SKM-1 (cell line): ENCODE measurements around the gene EFCAB11.

ENCODE experiments used
- DNase-seq: peaks from one replicate; lab custom pipeline; 2025; ENCODE audit not compliant: unreplicated experiment; lab: John Stamatoyannopoulos, UW

EFCAB11 gene

DNA sequence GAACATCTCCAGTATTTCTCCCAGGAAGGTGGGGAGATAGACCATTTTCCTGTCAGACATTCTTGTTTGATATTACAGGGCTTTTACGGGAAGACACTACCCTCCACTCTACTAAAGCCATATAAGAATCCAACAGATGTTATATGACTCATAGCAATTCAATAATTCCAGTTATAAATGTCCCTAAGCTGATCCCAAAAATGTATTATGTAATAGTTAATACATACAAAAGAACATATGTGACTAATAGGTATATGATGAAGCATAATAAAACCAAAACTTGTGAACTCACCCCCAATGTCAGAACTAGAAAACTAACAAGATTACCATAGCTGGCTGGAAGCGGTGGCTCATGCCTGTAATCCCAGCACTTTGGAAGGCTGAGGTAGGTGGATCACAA, 84.2 kb downstream of the EFCAB11 start:
- DNase-seq, result no peak

GRCh38 chr14:89869606-89870005, 84.9 kb downstream of the EFCAB11 start:
- no peak for DNase-seq

GRCh38 chr14:89866458-89866857, 88.1 kb downstream of the EFCAB11 start:
- DNase-seq, result no peak

DNA sequence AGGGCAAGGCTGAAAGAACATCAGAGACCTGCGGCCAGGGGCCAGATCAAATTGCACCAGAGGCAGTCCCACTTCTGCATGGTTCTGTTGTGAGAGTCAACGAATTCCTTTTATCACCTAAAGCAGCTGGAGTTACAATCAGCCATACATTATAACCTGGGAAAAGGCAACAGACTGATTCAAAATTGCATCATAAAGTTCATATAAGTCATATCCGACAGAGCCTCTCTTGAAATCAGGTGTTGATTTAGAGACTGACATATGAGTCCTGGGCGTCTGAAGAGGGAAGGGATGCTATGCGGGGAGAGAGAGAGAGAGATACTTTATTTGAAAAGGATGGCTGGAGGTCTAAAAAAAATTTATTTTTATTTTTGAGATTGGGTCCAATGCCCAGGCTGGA, 89.4 kb downstream of the EFCAB11 start:
- no peak for DNase-seq

- no peak for DNase-seq
Observed at GRCh38 chr14:89862856-89863255, 91.7 kb downstream of the EFCAB11 start.

DNA sequence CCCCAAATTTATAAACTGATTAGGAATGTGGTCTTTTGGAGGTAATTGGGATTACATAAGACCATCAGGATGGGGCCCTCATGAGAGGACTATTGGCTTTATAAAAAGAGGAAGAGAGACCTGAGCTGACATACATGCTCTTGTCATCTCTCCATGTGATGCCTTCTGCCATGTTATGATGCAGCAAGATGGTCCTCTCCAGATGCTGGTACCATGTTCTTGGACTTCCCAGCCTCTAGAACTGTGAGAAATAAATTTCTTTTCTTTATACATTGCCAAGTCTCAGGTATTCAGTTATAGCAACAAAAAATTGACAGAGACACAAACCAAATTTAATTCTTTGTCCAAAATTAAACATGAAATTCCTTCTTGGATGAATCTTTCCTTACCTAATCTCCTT, 92.9 kb downstream of the EFCAB11 start:
- no peak for DNase-seq

- DNase-seq, result no peak
Observed at GRCh38 chr14:89858089-89858488, 96.4 kb downstream of the EFCAB11 start.

GRCh38 chr14:89856871-89857345, 97.6 kb downstream of the EFCAB11 start:
- DNase-seq, result no peak

DNA sequence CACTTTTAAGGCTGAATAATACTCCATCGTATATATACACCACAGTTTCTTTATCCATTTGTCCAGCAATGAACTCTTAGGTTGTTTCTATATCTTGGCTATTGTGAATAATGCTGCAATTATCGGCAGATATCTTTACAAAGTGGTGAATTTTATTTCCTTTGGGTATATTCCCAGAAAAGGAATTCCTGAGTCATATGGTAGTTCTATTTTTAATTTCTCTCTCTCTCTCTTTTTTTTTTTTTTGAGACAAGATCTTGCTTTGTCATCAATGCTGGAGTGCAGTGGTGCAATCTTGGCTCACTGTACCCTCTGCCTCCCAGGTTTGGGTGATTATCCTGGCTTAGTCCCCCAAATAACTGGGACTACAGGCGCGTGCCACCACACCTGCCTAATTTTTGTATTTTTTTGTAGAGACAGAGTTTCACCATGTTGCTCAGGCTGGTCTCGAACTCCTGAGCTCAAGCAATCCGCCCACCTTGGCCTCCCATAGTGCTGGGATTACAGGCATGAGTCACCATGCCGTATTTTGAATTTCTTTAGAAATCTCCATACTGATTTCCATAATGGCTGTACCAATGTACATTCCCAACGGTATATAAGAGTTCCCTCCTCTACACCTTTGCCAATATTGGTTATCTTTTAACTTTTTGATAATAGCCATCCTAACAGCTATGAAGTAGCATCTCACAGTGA, 98.4 kb downstream of the EFCAB11 start:
- DNase-seq, result no peak

GRCh38 chr14:89853936-89854693, 100.4 kb downstream of the EFCAB11 start:
- DNase-seq, result no peak

- DNase-seq, result no peak
Observed at GRCh38 chr14:89851106-89851505, 103.4 kb downstream of the EFCAB11 start.

- DNase-seq, result no peak
Observed at GRCh38 chr14:89849931-89850330, 104.6 kb downstream of the EFCAB11 start.

DNA sequence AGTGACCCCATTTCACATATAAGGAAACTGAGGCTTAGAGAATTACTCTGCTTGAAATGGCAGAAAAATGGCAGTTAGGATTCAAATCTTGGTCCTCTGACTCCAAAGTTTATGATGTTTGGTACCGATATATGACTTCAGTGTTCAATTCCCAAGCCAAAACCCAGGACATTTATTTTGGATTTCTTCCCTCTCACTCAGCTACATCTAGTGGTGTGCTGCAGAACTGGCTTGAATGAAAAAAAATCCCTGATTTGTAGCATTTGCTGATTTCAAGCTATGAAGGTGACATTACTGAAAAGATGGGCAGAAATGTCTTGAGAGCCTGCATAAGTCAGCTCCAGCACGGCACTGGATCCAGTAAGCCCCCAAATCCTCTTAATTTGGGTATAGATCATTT, 106.4 kb downstream of the EFCAB11 start:
- DNase-seq, result no peak

DNA sequence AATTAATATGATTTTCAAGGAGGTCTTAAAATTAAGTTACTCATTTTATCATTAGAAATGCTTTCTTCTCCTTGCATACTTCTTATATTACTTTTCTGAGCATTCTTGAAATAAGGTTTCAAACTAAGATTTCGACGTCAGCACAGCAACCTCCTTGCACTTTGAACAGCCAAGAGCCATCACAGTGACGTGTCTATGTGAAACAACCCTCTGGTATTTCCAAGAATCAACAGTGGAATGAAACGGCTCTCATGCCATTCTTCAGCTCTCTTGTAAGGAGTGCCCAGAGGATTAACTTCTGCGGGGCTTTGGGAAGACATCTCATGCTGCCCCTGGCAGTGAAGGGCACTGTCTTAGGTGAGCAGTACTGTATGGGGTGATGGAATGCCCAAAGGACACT, 109.2 kb downstream of the EFCAB11 start:
- DNase-seq, result no peak

GRCh38 chr14:89844508-89844907, 110.0 kb downstream of the EFCAB11 start:
- no peak for DNase-seq

DNA sequence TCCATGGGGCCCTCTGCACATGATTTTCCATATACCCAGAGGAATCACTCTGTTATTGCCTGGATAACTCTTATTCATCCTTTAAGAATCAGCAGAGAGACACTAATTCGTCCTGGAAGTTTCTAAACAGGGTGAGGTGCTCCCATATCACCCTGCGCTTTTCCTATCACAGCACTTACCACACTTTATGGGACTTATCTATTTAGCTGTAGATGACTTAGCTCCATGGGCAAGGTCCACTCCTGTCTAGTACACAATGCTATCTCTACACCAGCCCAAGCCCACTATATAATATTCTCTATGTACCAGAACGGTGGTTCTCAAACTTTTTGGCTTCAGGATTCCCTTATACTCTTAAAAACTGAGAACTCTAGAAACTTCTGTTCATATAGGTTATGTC, 111.7 kb downstream of the EFCAB11 start:
- no peak for DNase-seq

DNA sequence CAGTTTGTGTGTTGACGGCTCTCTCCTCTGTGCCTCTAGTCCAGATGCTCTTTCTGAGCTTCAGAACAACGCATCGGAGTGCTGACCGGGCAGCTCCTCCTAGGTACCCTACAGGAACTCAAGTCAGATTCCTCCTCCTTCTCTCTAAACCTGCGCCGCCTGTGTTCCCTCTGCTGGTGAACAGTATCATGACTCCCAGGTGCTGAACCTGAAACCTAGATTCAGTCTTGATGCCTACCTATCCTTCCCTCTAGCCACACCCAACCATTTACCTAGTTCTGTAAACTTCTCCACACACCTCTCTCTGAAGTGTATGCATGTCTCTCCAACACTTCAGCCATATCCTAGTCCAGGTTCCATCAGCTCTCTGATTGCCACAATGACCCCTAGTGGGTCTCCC, 112.7 kb downstream of the EFCAB11 start:
- DNase-seq, result no peak

- no peak for DNase-seq
Observed at GRCh38 chr14:89836830-89837469, 117.6 kb downstream of the EFCAB11 start.

DNA sequence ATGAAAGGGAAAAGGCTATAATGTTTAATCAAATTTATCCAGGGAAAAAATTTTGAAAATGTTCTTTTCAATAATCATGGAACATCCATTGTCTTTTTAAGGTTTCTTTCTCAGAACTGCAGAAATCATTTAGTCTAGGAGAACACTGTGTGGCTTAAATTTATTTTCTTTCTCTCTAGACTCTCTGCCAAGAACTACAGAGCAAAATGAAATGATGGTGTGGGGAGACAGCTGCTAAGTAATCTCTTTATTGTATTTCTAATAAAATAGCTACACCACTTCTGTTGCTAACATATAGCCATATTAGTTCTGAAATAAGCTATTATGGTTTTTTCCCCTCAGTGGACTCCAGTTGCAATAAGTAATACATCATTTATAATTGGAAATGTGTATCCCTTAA, 120.9 kb downstream of the EFCAB11 start:
- no peak for DNase-seq

DNA sequence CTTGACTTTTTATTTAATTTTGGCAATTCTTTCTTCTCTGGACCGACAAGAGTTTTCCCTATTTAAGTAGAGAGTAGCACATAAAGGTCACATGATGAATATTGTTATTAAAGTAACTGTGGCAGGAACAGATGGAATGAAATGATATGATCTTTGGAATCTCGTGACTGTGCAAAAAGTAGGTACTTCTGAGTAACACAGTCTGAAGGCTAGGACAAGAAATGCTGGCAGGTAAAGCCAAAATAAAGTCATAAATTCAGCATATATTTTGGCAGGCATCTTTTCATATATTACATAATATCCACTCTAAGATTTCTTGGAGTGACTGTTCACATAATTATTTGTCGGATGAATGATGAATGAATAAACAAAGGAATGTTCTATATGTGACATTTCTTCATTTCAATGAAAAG, 121.4 kb downstream of the EFCAB11 start:
- DNase-seq, result no peak

GRCh38 chr14:89828471-89829165, 125.9 kb downstream of the EFCAB11 start:
- DNase-seq, result no peak
